Thymus (tissue), 11 donors: Measurements from ENCODE around the gene FCRLB. TPM values are rescaled to one million over a fixed set of nuclear protein-coding genes. Genes with fewer than 3 reads are reported as not detected.

Experiments
- DNase-seq, 9 donors: peaks; one replicate each; pipeline ENCODE4 v3.0.0-alpha.2; 2013; ENCODE audit warnings: low spot score in 9 of 9, low read depth in 6 of 9, missing footprints in 1 of 9
- H3K27ac ChIP-seq, 2 donors: one replicate each; pipeline ENCODE4 v1.5.1; 2013; ENCODE audit warnings: control low read depth in 1 of 2, low read depth in 1 of 2, low read length in 1 of 2, mild to moderate bottlenecking in 1 of 2, moderate library complexity in 1 of 2
- H3K27me3 ChIP-seq, 2 donors: one replicate each; pipeline ENCODE4 v1.5.1; 2013; ENCODE audit warnings: low read length in 1 of 2; ENCODE audit not compliant: control insufficient read depth in 2 of 2, insufficient read depth in 1 of 2
- H3K36me3 ChIP-seq, 2 donors: one replicate each; pipeline ENCODE4 v1.5.1; 2013; ENCODE audit warnings: low read length in 1 of 2, mild to moderate bottlenecking in 1 of 2, moderate library complexity in 1 of 2; ENCODE audit not compliant: control insufficient read depth in 2 of 2, insufficient read depth in 2 of 2
- H3K4me1 ChIP-seq, 2 donors: one replicate each; pipeline ENCODE4 v1.5.1; 2013; ENCODE audit warnings: low read length in 2 of 2; ENCODE audit not compliant: control insufficient read depth in 2 of 2, insufficient read depth in 2 of 2
- H3K4me3 ChIP-seq, 2 donors: one replicate each; pipeline ENCODE4 v1.5.1; 2013; ENCODE audit warnings: low read length in 2 of 2, control low read depth in 1 of 2, mild to moderate bottlenecking in 1 of 2
- H3K9me3 ChIP-seq, 2 donors: one replicate each; pipeline ENCODE4 v1.5.1; 2013; ENCODE audit warnings: low read length in 1 of 2, mild to moderate bottlenecking in 1 of 2; ENCODE audit not compliant: control insufficient read depth in 2 of 2, insufficient read depth in 1 of 2
- WGBS: extraction: QIAGEN DNeasy Blood & Tissue Kit; methylation state at CpG from one replicate; pipeline ENCODE4 v1.1.7; 2013; 5-methylcytosine and 5-hydroxymethylcytosine counted together
- polyA plus RNA-seq: library from polyadenylated mRNA; stranded (reverse); fragments of 200-250 nt; gene quantifications from one replicate; pipeline ENCODE4 v1.2.3, GENCODE V29; 2013
- total RNA-seq: library from RNA; stranded (reverse); fragments of 120-200 nt; gene quantifications from one replicate; pipeline ENCODE4 v1.2.4, GENCODE V29; 2013
- donor health status: healthy.

FCRLB gene
- total and polyA plus RNA-seq, 2 donors: 0.28 to 0.84 TPM

GRCh38 chr1:161725908-161726472 is 4.6 kb downstream of the FCRLB start:
- H3K36me3 ChIP-seq: no peaks in the 10 kb centered on the region
- peak in 3 of 9 donors; percentile 3 to 52 (median 27) for DNase-seq
- H3K4me3 ChIP-seq: peak overlapping the region; percentile 48 to 54
- peaks cover 62 to 97% of the 10 kb centered on the region in 2 donors for H3K27me3 ChIP-seq
- peaks cover 5 to 19% of the 10 kb centered on the region in 2 donors for H3K4me1 ChIP-seq
- H3K9me3 ChIP-seq: peaks cover 1 to 5% of the 10 kb centered on the region in 2 donors
- H3K27ac ChIP-seq: peak overlapping the region in 1 of 2 donors; percentile 43
- WGBS: 2% methylated on average over 34 of the region's 34 CpGs

- H3K27ac ChIP-seq: peak overlapping the region in 1 of 2 donors; percentile 53
- peaks cover 64 to 98% of the 10 kb centered on the region in 2 donors for H3K27me3 ChIP-seq
- DNase-seq: peak in 6 of 9 donors; percentile 34 to 77 (median 52)
- WGBS: under 1% methylated on average over 83 of the region's 83 CpGs
- peaks cover 5 to 19% of the 10 kb centered on the region in 2 donors for H3K4me1 ChIP-seq
- H3K36me3 ChIP-seq: no peaks in the 10 kb centered on the region
- peaks cover 1 to 5% of the 10 kb centered on the region in 2 donors for H3K9me3 ChIP-seq
- H3K4me3 ChIP-seq: peak overlapping the region; percentile 48 to 54
These were observed 5.3 kb downstream of the FCRLB start for GRCh38 chr1:161726473-161727255.

GRCh38 chr1:161727256-161727924 is 6.0 kb downstream of the FCRLB start:
- no peaks in the 10 kb centered on the region for H3K36me3 ChIP-seq
- peak overlapping the region; percentile 30 to 53 for H3K27ac ChIP-seq
- under 1% methylated on average over 38 of the region's 38 CpGs for WGBS
- H3K27me3 ChIP-seq: peaks cover 68 to 97% of the 10 kb centered on the region in 2 donors
- H3K4me1 ChIP-seq: peaks cover 5 to 19% of the 10 kb centered on the region in 2 donors
- H3K9me3 ChIP-seq: peaks cover 1 to 5% of the 10 kb centered on the region in 2 donors
- H3K4me3 ChIP-seq: peak overlapping the region; percentile 48 to 54
- peak; percentile 30 to 87 (median 58) for DNase-seq

- 76% methylated on average over 5 of the region's 7 CpGs for WGBS
- H3K36me3 ChIP-seq: no peaks in the 10 kb centered on the region
- H3K4me3 ChIP-seq: no peak overlapping the region
These were observed 7.3 kb downstream of the FCRLB start for GRCh38 chr1:161728376-161729226.

GRCh38 chr1:161730050-161730564 is 8.8 kb downstream of the FCRLB start:
- Histone ChIP-seq H3K4me1 (peaks cover 5 to 19% of the 10 kb centered on the region in 2 donors), H3K9me3 (peaks cover 1 to 5% of the 10 kb centered on the region in 2 donors), H3K36me3 (no peaks in the 10 kb centered on the region), H3K4me3 (no peak overlapping the region), H3K27me3 (peaks cover 51 to 87% of the 10 kb centered on the region in 2 donors), H3K27ac (no peak overlapping the region)
- DNase-seq: no peak
- WGBS: 91% methylated on average over 6 of the region's 6 CpGs

More at GRCh38 chr1:161728376-161729226, 7.3 kb downstream of the FCRLB start:
- Histone ChIP-seq H3K27me3 (peaks cover 61 to 94% of the 10 kb centered on the region in 2 donors), H3K4me1 (peaks cover 5 to 19% of the 10 kb centered on the region in 2 donors), H3K27ac (no peak overlapping the region), H3K9me3 (peaks cover 1 to 5% of the 10 kb centered on the region in 2 donors)
- DNase-seq: no peak

- Histone ChIP-seq H3K27ac (no peak overlapping the region), H3K36me3 (no peaks in the 10 kb centered on the region), H3K9me3 (no peaks in the 10 kb centered on the region), H3K4me1 (peaks cover 5 to 12% of the 10 kb centered on the region in 2 donors), H3K27me3 (peaks cover 47 to 85% of the 10 kb centered on the region in 2 donors), H3K4me3 (no peak overlapping the region)
- DNase-seq: no peak
- 94% methylated on average over 6 of the region's 6 CpGs for whole genome bisulfite sequencing
These were observed 9.9 kb downstream of the FCRLB start for GRCh38 chr1:161731241-161731640.

- H3K4me1 ChIP-seq: peaks cover 5 to 8% of the 10 kb centered on the region in 2 donors
- H3K9me3 ChIP-seq: no peaks in the 10 kb centered on the region
- H3K27me3 ChIP-seq: peaks cover 48 to 84% of the 10 kb centered on the region in 2 donors
- H3K27ac ChIP-seq: no peak overlapping the region
- 92% methylated on average over 5 of the region's 5 CpGs for WGBS
- no peak for DNase-seq
- H3K36me3 ChIP-seq: no peaks in the 10 kb centered on the region
- H3K4me3 ChIP-seq: no peak overlapping the region
These were observed 10.8 kb downstream of the FCRLB start for GRCh38 chr1:161731981-161732718.

GRCh38 chr1:161733526-161733925 is 12.2 kb downstream of the FCRLB start:
- WGBS: 14% methylated on average over 1 of the region's 1 CpG
- no peaks in the 10 kb centered on the region for H3K36me3 ChIP-seq

More at GRCh38 chr1:161733526-161733925, 12.2 kb downstream of the FCRLB start:
- Histone ChIP-seq H3K4me3 (no peak overlapping the region), H3K9me3 (no peaks in the 10 kb centered on the region), H3K4me1 (no peaks in the 10 kb centered on the region), H3K27me3 (peaks cover 53 to 80% of the 10 kb centered on the region in 2 donors), H3K27ac (no peak overlapping the region)
- DNase-seq: no peak
